T-helper 2 cell treated with Interferon-gamma antibody and Interleukin-4, amounts not matched to agents 5 μg/mL and 100 μg/mL, for 36 hours (primary cell): Measurements from ENCODE around the gene GRK5.

ENCODE experiments used
- DNase-seq: peaks from one replicate; pipeline ENCODE4 v3.0.0; 2021; ENCODE audit warnings: low spot score
- H3K27ac Mint-ChIP-seq: one replicate; pipeline ENCODE4 v1.8.0; 2021; ENCODE audit warnings: mild to moderate bottlenecking, mixed read lengths
- H3K27me3 Mint-ChIP-seq: one replicate; pipeline ENCODE4 v1.8.0; 2021; ENCODE audit warnings: low read depth, mixed read lengths
- H3K36me3 Mint-ChIP-seq: one replicate; pipeline ENCODE4 v1.8.0; 2021; ENCODE audit warnings: low read depth, mixed read lengths
- H3K4me1 Mint-ChIP-seq: one replicate; pipeline ENCODE4 v1.8.0; 2021; ENCODE audit warnings: low read depth, mixed read lengths
- H3K4me3 Mint-ChIP-seq: one replicate; pipeline ENCODE4 v1.8.0; 2022; ENCODE audit warnings: mild to moderate bottlenecking, moderate library complexity, mixed read lengths
- H3K9me3 Mint-ChIP-seq: one replicate; pipeline ENCODE4 v1.8.0; 2021; ENCODE audit warnings: mixed read lengths

Gene GRK5

DNA sequence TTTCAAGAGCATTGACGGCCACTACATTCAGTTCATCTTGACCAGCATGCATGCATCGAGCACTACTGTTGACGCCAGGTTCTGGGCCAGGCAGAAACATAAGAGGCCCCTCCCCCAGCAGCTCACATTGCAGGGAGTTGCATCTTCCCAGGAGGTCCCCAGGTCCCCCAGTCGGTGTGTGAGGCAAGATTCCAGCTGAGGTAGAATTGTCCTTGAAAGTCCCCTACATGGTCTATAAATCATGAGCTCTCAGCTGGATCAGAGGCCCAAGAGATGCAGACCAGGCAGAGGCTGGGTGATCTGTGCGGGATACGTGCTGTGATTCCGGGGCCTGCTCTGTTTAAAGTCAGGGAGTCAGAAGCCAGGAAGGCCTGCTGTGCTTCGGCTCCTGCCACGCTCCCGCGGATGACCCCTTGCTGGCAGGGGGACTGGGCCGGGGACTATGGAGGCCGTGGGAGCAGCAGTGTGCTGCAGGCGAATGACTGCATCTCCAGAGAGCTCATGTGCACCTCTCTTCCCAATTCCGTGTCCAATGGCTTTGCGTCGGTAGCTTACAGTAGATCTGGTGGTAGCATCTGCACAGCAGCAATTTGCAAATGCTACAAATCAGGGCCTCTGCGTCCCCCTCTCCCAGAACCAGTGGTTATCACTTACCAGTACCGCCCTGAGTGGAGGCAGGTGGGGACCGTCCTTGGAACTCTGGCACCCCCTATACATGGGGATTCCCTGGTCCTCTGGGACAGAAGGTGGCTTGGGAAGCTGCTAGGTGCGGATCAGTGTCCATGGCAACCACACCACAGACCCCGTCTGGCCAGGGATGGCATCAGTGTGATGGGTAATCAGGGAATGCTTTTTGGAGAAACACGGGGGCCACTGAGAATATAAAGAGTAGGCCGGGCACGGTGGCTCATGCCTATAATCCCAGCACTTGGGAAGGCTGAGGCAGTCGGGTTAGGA is 241.5 kb downstream of the GRK5 start:
- no peak for DNase-seq
- Mint-ChIP-seq H3K4me3 (no peak overlapping the region), H3K27ac (no peak overlapping the region), H3K4me1 (peaks cover 5% of the 10 kb centered on the region), H3K9me3 (no peaks in the 10 kb centered on the region), H3K27me3 (no peaks in the 10 kb centered on the region), H3K36me3 (peaks cover 22% of the 10 kb centered on the region)

DNA sequence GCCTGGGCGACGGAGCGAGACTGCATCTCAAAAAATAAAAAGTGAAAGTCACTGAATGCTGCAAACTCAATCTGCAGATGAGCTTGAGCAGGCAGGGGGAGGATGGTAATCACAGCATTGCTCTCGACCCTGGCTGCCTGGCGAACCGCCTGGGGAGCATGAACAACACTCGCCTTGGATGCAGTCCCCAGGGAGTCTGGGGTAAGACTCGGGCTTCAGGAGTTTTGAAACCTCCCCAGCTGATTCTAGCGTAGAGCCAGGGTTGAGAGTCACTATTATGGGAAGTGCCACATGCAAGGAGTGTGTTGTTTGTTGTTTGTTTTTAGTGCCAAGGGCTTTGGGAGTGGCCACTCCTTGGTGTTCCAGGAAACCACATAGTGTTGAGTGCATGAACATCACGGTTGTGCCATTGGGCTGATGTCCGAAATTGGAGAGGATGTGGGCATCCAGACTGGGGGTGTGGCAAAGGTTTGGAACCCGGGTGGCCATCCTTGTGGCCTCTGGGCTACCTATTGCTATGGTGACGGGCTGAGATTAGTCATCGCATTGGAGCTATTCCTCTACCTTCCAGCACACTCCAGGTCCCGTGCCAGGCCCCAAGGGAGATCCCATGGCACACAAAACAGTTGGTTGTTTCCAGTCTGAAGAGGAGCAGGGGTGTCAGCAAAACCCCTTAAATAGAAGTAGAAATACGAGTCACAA is 242.5 kb downstream of the GRK5 start:
- no peak overlapping the region for H3K27ac Mint-ChIP-seq
- peaks cover 5% of the 10 kb centered on the region for H3K4me1 Mint-ChIP-seq
- no peaks in the 10 kb centered on the region for H3K9me3 Mint-ChIP-seq
- no peak for DNase-seq
- no peaks in the 10 kb centered on the region for H3K27me3 Mint-ChIP-seq
- H3K36me3 Mint-ChIP-seq = peaks cover 26% of the 10 kb centered on the region
- no peak overlapping the region for H3K4me3 Mint-ChIP-seq

DNA sequence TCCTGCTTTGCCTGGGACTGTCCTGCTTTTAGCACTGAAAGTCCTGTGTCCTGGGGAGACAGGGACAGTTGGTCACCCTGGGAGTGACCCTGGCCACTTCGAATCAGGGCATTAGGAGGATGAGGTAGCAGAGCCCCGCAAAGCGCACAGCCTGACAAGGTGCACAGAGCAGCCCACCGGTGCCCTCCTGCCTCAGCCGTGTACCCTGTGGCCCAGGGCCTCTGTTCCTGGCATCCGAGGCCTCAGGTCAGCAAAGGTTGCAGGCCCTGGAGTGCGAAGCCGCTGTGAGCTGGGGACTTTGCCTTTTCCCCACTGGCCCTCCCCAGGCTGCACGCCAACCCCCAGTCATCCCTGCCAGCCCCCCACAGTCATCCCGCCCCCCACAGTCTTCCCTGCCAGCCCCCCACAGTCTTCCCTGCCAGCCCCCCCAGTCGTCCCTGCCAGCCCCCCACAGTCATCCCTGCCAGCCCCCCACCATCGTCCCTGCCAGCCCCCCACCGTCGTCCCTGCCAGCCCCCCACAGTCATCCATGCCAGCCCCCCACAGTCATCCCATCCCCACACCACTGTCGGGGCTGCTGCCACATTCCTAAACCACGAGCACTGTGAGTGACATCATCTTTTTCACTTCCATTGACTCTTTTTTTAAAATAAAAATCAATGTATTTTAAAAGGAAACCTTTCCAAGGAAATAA is 243.4 kb downstream of the GRK5 start:
- H3K9me3 Mint-ChIP-seq = no peaks in the 10 kb centered on the region
- no peak overlapping the region for H3K4me3 Mint-ChIP-seq
- peaks cover 3% of the 10 kb centered on the region for H3K4me1 Mint-ChIP-seq
- peaks cover 26% of the 10 kb centered on the region for H3K36me3 Mint-ChIP-seq
- no peak overlapping the region for H3K27ac Mint-ChIP-seq
- no peaks in the 10 kb centered on the region for H3K27me3 Mint-ChIP-seq
- no peak for DNase-seq

DNA sequence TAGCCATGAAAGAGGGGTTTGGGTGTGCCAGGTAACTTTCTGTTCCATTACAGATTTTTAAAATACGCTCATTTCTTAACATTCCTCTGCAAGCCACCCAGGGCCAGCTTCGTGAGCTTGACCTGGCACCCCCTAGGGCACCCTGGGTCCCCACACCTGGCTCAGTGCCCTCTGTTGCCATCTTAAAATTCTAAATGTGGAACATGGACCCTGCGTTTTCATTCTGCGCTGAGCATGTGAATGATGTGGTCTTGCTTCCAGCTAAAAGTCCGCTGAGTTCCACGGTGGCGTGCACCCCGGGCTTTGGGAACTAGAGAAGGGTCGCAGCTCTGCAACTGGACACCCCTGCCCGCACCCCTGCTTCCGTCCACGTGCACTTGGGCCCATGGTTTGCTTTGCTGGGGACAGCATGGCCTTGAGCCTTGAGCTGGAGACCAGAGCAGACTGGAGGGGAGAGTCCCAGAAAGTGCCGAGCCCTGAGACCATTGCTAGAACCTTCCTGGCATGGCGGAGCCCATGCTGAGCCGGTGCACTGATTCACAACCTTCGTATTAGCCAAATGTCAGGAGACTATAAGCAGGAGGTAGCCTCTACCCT is 244.0 kb downstream of the GRK5 start:
- Mint-ChIP-seq H3K27me3 (no peaks in the 10 kb centered on the region), H3K36me3 (peaks cover 23% of the 10 kb centered on the region), H3K4me3 (no peak overlapping the region), H3K4me1 (no peaks in the 10 kb centered on the region), H3K27ac (no peak overlapping the region), H3K9me3 (no peaks in the 10 kb centered on the region)
- no peak for DNase-seq

DNA sequence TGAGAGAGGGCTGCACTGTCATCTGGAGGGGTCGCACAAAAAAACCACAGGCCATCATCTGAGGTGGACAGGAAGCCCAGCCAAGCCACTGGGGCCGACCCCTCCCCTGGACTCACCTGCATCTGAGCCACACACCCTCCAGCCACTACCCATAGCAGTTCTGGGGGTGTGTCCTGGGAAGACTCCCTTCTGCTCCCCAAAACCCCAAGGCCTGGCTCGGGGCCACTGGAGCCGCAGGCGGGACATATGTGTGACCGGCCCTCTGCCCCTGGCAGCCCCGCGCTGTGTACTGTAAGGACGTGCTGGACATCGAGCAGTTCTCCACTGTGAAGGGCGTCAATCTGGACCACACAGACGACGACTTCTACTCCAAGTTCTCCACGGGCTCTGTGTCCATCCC is 245.0 kb downstream of the GRK5 start:
- no peak overlapping the region for H3K4me3 Mint-ChIP-seq
- H3K36me3 Mint-ChIP-seq = peaks cover 21% of the 10 kb centered on the region
- DNase-seq = no peak
- no peaks in the 10 kb centered on the region for H3K9me3 Mint-ChIP-seq
- H3K27ac Mint-ChIP-seq = no peak overlapping the region
- H3K27me3 Mint-ChIP-seq = no peaks in the 10 kb centered on the region
- H3K4me1 Mint-ChIP-seq = no peaks in the 10 kb centered on the region

DNA sequence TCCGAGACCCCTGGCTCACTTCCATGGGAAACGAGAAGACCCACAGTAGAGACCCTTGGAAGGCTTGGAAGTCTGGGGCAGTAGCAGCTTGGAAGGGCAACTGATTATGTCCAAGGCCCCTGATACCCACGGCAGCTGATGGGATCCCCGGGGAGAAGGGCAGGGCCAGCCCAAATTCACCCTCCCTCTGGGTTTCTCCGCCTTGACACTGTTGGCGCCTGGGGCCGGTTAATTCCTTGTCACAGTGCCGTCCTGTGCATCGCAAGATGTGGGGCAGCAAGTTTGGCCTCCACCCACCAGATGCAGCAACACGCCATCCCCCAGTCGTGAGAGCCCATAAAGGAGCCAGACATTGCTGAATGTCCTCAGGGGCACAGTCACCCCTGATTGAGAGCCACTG is 245.9 kb downstream of the GRK5 start:
- H3K36me3 Mint-ChIP-seq = peaks cover 16% of the 10 kb centered on the region
- H3K4me3 Mint-ChIP-seq = no peak overlapping the region

DNA sequence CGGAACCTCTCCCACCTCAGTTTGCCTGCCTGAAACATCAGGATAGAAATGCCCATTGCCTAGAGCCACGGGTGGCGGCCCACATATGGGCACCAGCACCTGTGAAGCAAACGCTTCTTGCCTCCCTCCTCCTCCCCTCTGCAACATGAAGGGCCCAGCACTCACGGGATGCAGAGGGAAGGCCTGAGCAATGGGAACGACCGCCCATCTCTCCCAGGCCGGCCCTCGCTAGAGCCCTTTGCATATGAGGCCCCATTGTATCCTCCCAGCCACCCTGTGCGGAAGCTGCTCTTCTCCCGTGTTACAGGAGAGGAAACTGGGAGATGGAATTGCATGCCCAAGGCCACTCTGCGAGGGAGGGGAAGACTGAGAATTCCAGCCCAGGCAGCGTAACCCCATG is 246.9 kb downstream of the GRK5 start:
- H3K27ac Mint-ChIP-seq = no peak overlapping the region

More for the DNA sequence above, 245.9 kb downstream of the GRK5 start:
- no peaks in the 10 kb centered on the region for H3K4me1 Mint-ChIP-seq
- H3K27ac Mint-ChIP-seq = no peak overlapping the region
- DNase-seq = no peak
- H3K27me3 Mint-ChIP-seq = no peaks in the 10 kb centered on the region
- no peaks in the 10 kb centered on the region for H3K9me3 Mint-ChIP-seq

DNA sequence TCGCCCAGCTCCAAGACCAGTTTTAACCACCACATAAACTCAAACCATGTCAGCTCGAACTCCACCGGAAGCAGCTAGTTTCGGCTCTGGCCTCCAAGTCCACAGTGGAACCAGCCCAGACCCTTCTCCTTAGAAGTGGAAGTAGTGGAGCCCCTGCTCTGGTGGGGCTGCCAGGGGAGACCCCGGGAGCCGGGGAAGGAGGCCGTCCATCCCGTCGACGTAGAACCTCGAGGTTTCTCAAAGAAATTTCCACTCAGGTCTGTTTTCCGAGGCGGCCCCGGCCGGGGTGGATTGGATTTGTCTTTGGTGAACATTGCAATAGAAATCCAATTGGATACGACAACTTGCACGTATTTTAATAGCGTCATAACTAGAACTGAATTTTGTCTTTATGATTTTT is 247.6 kb downstream of the GRK5 start:
- no peaks in the 10 kb centered on the region for H3K4me1 Mint-ChIP-seq
- no peak for DNase-seq
- no peak overlapping the region for H3K27ac Mint-ChIP-seq
- H3K36me3 Mint-ChIP-seq = peaks cover 8% of the 10 kb centered on the region
- no peaks in the 10 kb centered on the region for H3K9me3 Mint-ChIP-seq
- no peak overlapping the region for H3K4me3 Mint-ChIP-seq
- no peaks in the 10 kb centered on the region for H3K27me3 Mint-ChIP-seq

More for the DNA sequence above, 246.9 kb downstream of the GRK5 start:
- H3K27me3 Mint-ChIP-seq = no peaks in the 10 kb centered on the region
- DNase-seq = no peak
- H3K4me1 Mint-ChIP-seq = no peaks in the 10 kb centered on the region
- no peak overlapping the region for H3K4me3 Mint-ChIP-seq
- H3K36me3 Mint-ChIP-seq = peaks cover 12% of the 10 kb centered on the region
- no peaks in the 10 kb centered on the region for H3K9me3 Mint-ChIP-seq

DNA sequence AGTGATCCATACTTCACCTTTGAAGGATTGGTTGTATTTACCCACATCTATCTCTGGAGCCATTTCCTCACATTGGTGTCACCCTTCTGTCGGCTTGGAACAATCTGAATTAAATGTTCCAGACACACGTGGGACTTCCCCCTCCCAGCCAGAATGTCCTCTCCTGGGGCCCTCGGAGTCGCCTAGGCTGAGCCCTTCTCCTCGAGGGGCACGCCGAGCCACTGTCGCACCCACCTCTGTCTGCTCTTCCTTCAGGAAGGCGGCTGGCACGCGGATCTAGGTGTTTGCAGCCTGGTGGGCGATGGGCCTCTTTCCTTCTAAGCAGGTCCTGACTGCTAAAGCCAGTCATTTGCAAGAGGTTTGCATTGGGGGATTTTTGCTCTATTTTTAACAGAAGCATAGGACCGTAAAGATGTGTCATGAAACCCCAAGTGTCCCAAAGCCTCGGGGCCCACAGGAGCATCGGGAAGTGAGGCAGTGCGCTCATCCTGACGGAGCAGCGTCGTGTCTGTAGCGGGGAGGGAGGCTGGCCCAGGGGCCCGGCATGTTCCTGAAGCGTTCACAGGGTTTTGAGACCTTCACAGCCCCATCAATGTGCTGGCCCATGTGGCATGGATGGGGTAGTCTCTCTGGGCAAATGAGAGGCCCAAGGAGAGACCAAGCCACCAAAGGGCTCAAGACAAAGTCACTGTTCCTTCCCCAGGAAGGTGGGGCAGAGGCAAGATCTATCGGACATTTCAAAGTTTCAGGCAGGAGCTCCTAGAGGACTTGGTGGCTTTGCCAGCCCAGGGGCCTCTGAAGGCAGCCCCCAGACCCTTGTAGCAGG is 248.5 kb downstream of the GRK5 start:
- Mint-ChIP-seq H3K27me3 (no peaks in the 10 kb centered on the region), H3K4me3 (no peak overlapping the region), H3K9me3 (no peaks in the 10 kb centered on the region), H3K4me1 (peaks cover 4% of the 10 kb centered on the region), H3K27ac (no peak overlapping the region), H3K36me3 (peaks cover 6% of the 10 kb centered on the region)
- no peak for DNase-seq

DNA sequence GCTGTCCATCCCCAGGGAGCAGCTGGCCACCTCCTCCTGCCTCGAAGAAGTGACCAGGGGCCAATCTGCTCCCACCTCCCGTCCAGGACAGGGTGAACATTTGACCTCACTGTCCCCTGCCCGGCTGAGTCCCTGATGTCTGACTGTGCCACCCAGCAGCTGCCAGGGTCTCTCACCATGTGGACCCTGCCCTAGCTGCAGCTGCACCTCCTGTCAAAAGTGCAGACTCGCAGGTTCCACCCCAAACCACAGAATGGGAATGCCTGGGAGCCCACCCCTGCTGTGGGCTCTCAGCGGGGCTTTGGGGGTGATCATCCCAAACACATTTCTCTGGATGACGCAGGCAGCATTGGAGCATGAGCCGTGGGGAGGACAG is 249.1 kb downstream of the GRK5 start:
- Mint-ChIP-seq H3K4me1 (peaks cover 8% of the 10 kb centered on the region), H3K9me3 (no peaks in the 10 kb centered on the region), H3K27me3 (no peaks in the 10 kb centered on the region), H3K27ac (no peak overlapping the region), H3K36me3 (peaks cover 6% of the 10 kb centered on the region), H3K4me3 (no peak overlapping the region)
- DNase-seq = no peak

DNA sequence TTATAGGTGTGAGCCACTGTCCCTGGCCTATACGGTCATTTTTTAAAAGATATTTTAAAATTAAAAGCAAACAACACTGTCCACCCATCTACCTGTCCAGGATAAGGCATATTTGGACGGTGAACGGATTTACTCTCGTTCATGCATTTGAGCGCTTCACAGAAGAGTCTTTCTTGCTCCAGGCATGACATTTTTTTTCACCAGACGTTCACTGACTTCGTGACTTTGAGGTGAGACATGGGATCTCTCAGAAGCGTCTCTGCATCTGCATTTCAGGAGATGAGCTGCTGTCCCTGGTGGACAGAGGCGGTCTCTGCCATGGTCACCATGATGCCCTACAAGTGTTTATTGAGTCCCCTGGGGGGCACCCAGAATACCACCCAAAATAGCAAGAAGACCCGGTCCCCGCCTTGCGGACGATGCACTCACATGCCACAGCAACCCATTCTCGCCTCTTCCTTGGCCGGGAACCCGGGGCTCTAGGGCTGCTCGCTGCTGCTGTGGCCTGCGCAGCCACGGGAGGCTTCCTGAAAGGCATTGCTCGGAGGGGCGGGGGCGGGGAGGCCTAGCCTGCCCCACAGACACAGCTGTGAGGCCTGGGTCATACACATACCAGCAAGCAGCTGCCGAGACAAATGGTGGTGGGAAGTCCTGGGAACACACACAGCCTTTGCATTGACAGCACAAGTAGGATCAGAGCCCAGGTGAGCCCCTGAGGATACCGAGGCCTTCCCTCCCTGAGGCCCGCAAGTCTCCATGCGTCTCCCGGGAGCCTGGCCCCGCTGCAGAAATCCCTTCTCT is 250.8 kb downstream of the GRK5 start:
- no peak for DNase-seq
- H3K4me1 Mint-ChIP-seq = peaks cover 9% of the 10 kb centered on the region
- peaks cover 14% of the 10 kb centered on the region for H3K36me3 Mint-ChIP-seq
- H3K9me3 Mint-ChIP-seq = peaks cover 10% of the 10 kb centered on the region
- no peak overlapping the region for H3K4me3 Mint-ChIP-seq
- peaks cover under 1% of the 10 kb centered on the region for H3K27me3 Mint-ChIP-seq
- H3K27ac Mint-ChIP-seq = no peak overlapping the region

DNA sequence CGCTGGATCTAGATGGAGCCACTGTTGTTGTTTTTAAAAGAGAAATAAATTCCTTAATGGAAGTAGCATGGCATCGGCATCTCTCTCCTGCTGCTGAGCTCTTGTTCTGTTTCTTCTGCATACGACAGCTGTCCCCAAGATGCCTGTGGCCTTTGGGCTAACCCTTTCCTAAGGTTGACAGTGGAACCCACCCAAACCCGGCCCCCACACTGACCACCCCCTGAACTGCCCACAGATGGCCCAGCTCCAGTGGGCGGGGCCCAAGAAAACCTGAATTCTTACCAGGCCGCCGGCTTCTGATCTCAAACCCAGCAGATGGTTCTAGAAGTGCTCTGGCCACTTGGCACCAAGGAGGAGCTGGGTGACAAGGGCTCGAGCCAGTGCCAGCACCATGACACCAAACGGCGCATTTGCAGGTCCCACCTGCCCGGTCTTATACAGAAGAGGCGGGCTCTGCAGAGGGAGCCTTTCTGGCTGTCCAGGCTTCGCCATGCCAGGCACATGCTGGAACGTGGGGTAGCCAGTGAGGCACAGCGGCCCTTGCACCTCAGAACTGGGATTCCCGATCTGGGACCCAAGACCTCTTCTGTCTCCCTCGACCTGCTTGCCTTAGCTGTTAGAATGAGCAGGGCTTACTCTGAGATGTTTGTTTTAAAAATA is 252.4 kb downstream of the GRK5 start:
- no peak for DNase-seq
- Mint-ChIP-seq H3K9me3 (peaks cover 13% of the 10 kb centered on the region), H3K27ac (no peak overlapping the region), H3K36me3 (peaks cover 10% of the 10 kb centered on the region), H3K27me3 (peaks cover 2% of the 10 kb centered on the region), H3K4me1 (peaks cover 9% of the 10 kb centered on the region), H3K4me3 (no peak overlapping the region)
